Measurements from ENCODE around the gene FHIP2A. TPM values are rescaled to one million over a fixed set of nuclear protein-coding genes. Genes with fewer than 3 reads are reported as not detected.

Gene FHIP2A
- total and polyA plus RNA-seq, 10 donors = 4.6 to 37.5 (median 28.4) TPM

DNA sequence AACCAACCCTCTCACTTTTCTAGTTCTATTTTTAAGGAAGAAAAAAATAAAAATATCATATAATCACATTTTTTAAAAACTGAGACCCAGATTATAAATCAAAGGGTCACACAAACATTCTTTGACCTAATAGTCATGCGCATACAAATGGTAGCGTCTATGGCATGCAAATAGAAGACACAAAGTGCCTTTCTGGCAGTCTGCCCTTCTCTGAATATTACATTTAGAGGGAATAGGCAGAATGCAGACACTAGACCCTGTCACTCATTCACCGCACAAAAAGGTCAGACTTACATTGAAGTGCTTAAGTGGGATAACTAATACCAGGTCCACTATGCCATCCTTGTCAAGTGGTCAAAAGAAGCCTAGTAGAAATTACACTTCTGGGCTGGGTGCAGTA is 26.5 kb upstream of the FHIP2A start:
- no peak for DNase-seq
- intact Hi-C loops (cut with DNase I; ENCODE audit: low total_unique reads) = no loop called here
- Histone ChIP-seq H3K4me3 (no peak overlapping the region), H3K4me1 (no peaks in the 10 kb centered on the region), H3K27ac (no peak overlapping the region), H3K27me3 (replicated peaks in 1 of 7) (no peaks in the 10 kb centered on the region), H3K9me3 (no peaks in the 10 kb centered on the region), H3K36me3 (no peaks in the 10 kb centered on the region)
- TF ChIP-seq POLR2A (IDR thresholded peaks at IDR 0.05) (no peak), POLR2AphosphoS5 (IDR thresholded peaks at IDR 0.05) (no peak)
- TF ChIP-seq, protein P1, sequence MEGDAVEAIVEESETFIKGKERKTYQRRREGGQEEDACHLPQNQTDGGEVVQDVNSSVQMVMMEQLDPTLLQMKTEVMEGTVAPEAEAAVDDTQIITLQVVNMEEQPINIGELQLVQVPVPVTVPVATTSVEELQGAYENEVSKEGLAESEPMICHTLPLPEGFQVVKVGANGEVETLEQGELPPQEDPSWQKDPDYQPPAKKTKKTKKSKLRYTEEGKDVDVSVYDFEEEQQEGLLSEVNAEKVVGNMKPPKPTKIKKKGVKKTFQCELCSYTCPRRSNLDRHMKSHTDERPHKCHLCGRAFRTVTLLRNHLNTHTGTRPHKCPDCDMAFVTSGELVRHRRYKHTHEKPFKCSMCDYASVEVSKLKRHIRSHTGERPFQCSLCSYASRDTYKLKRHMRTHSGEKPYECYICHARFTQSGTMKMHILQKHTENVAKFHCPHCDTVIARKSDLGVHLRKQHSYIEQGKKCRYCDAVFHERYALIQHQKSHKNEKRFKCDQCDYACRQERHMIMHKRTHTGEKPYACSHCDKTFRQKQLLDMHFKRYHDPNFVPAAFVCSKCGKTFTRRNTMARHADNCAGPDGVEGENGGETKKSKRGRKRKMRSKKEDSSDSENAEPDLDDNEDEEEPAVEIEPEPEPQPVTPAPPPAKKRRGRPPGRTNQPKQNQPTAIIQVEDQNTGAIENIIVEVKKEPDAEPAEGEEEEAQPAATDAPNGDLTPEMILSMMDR (IDR thresholded peaks at IDR 0.05 in 8 of 11, conservative IDR thresholded peaks at IDR 0.05 in 3 of 11) = no peak
- WGBS, 5 donors = 89 to 97% (median 90%) methylated on average over 3 of the region's 3 CpGs

DNA sequence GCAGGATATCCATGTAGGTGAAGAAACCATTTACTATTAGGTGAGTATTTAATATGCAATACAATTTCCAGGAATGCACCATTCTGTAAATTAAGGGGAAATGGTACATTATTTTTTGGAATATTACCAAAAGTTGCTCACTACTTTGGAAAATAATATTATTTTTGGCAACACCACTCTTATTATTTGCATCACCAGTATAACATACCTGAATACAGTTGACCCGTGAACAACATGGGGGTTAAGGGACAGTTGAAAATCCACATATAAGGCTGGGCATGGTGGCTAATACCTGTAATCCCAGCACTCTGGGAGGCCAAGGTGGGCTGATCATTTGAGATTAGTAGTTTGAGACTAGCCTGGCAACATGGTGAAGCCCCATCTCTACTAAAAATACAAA is 21.2 kb upstream of the FHIP2A start:
- no peak for TF ChIP-seq POLR2AphosphoS5 (IDR thresholded peaks at IDR 0.05)
- no peak for TF ChIP-seq POLR2A (IDR thresholded peaks at IDR 0.05)
- TF ChIP-seq, protein P1 (IDR thresholded peaks at IDR 0.05 in 8 of 11, conservative IDR thresholded peaks at IDR 0.05 in 3 of 11) = no peak
- no peak for DNase-seq
- Histone ChIP-seq H3K36me3 (no peaks in the 10 kb centered on the region), H3K27me3 (replicated peaks in 1 of 7) (no peaks in the 10 kb centered on the region), H3K27ac (no peak overlapping the region), H3K4me3 (no peak overlapping the region), H3K4me1 (peaks cover 0 to 9% (median 0%) of the 10 kb centered on the region in 6 donors), H3K9me3 (no peaks in the 10 kb centered on the region)
- intact Hi-C loops (cut with DNase I; ENCODE audit: low total_unique reads) = no loop called here
- 88 to 100% (median 95%) methylated on average over 1 of the region's 1 CpG for WGBS, 5 donors

DNA sequence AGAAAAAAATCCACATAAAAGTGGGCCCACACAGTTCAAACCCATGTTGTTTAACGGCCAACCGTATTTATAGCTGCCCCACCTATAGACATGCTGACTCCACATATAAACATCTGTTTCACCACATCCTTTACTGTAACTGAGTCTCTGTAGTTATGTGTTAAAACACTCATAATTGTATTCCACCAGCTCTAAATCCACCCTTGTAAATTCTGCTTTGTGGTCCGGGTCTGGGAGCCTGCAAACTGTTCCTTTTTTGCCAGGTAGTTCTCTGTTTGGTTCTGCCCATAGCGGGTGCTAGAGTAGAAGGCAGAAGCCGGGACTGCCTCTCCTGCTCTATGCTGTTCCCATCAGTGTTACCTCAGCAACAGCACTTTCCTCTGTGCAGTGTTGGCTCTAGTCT is 20.2 kb upstream of the FHIP2A start:
- intact Hi-C loops (cut with DNase I; ENCODE audit: low total_unique reads) = no loop called here
- TF ChIP-seq, protein P1 (IDR thresholded peaks at IDR 0.05 in 8 of 11, conservative IDR thresholded peaks at IDR 0.05 in 3 of 11) = no peak
- no peak for TF ChIP-seq POLR2A (IDR thresholded peaks at IDR 0.05)
- no peak for TF ChIP-seq POLR2AphosphoS5 (IDR thresholded peaks at IDR 0.05)
- DNase-seq = no peak
- H3K27me3 ChIP-seq (replicated peaks in 1 of 7) = no peaks in the 10 kb centered on the region
- H3K36me3 ChIP-seq = no peaks in the 10 kb centered on the region
- no peak overlapping the region for H3K4me3 ChIP-seq
- no peak overlapping the region for H3K27ac ChIP-seq
- no peaks in the 10 kb centered on the region for H3K9me3 ChIP-seq
- WGBS, 5 donors = 14 to 39% (median 20%) methylated on average over 5 of the region's 5 CpGs
- peaks cover 0 to 9% (median 0%) of the 10 kb centered on the region in 6 donors for H3K4me1 ChIP-seq

DNA sequence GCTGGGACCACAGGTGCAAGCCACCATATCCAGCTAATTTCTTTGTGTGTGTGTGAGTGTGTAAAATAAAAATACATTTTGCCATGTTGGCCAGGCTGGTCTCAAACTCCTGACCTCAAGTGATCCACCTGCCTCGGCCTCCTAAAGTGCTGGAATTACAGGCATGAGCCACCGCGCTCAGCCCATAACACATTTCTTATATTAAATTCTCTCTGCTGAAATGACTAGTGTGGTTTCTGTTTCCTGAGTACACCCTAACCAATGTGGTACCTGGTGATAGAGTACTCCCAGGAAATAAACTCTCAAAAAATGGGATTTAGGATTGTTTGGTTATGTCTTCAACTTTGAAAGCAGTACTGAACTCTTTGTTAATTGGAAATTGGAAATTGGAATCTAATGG is 19.4 kb upstream of the FHIP2A start:
- intact Hi-C loops (cut with DNase I; ENCODE audit: low total_unique reads) = no loop called here
- 74 to 96% (median 78%) methylated on average over 3 of the region's 3 CpGs for WGBS, 5 donors

More for the DNA sequence above, 19.4 kb upstream of the FHIP2A start:
- Histone ChIP-seq H3K27ac (no peak overlapping the region), H3K36me3 (no peaks in the 10 kb centered on the region), H3K4me3 (no peak overlapping the region), H3K4me1 (peaks cover 0 to 9% (median 0%) of the 10 kb centered on the region in 6 donors), H3K27me3 (replicated peaks in 1 of 7) (no peaks in the 10 kb centered on the region), H3K9me3 (no peaks in the 10 kb centered on the region)
- no peak for DNase-seq
- TF ChIP-seq POLR2AphosphoS5 (IDR thresholded peaks at IDR 0.05) (no peak), POLR2A (IDR thresholded peaks at IDR 0.05) (no peak)
- TF ChIP-seq, protein P1 (IDR thresholded peaks at IDR 0.05 in 8 of 11, conservative IDR thresholded peaks at IDR 0.05 in 3 of 11) = no peak

Measured in spleen (tissue), 11 donors.